Choroid plexus epithelial cell (primary cell): ENCODE data around the gene GTF2F2.

Source experiments
- DNase-seq: peaks from one replicate; pipeline ENCODE4 v3.0.0-alpha.2; 2010; ENCODE audit warnings: low read depth
- H3K4me3 ChIP-seq: 2 replicates; pipeline ENCODE4 v1.5.1; 2011; ENCODE audit warnings: low read depth, mild to moderate bottlenecking, control low read depth, low read length, moderate library complexity
- TF ChIP-seq, protein P1 (sequence below): conservative IDR thresholded peaks from 2 replicates; pipeline ENCODE4 v1.5.1; 2011; ENCODE audit warnings: low read depth, mild to moderate bottlenecking, control low read depth, inconsistent platforms, low read length, moderate library complexity

Gene GTF2F2

DNA sequence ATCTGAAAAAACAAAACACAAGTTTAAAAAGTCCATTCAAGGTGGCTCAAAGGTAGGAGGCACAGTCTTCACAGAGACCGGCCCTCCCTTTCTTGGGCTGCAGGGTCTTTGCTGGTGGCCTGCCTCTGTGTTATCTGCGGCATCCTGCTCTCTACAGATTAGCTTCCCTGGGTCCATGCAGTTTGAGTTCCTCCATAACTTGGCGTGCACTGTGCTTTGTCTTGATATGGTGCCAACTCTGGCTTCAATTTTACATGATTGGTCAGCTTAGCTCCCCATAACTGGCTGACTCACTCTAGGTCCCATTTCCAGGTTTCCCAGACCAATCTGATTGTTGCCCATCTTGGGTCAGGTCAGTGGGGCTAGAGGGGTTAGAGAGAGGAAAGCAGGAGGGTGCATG, 178.9 kb downstream of the GTF2F2 start:
- no peak overlapping the region for H3K4me3 ChIP-seq
- TF ChIP-seq, protein P1, sequence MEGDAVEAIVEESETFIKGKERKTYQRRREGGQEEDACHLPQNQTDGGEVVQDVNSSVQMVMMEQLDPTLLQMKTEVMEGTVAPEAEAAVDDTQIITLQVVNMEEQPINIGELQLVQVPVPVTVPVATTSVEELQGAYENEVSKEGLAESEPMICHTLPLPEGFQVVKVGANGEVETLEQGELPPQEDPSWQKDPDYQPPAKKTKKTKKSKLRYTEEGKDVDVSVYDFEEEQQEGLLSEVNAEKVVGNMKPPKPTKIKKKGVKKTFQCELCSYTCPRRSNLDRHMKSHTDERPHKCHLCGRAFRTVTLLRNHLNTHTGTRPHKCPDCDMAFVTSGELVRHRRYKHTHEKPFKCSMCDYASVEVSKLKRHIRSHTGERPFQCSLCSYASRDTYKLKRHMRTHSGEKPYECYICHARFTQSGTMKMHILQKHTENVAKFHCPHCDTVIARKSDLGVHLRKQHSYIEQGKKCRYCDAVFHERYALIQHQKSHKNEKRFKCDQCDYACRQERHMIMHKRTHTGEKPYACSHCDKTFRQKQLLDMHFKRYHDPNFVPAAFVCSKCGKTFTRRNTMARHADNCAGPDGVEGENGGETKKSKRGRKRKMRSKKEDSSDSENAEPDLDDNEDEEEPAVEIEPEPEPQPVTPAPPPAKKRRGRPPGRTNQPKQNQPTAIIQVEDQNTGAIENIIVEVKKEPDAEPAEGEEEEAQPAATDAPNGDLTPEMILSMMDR, result no peak
- DNase-seq, result peak; percentile 47

DNA sequence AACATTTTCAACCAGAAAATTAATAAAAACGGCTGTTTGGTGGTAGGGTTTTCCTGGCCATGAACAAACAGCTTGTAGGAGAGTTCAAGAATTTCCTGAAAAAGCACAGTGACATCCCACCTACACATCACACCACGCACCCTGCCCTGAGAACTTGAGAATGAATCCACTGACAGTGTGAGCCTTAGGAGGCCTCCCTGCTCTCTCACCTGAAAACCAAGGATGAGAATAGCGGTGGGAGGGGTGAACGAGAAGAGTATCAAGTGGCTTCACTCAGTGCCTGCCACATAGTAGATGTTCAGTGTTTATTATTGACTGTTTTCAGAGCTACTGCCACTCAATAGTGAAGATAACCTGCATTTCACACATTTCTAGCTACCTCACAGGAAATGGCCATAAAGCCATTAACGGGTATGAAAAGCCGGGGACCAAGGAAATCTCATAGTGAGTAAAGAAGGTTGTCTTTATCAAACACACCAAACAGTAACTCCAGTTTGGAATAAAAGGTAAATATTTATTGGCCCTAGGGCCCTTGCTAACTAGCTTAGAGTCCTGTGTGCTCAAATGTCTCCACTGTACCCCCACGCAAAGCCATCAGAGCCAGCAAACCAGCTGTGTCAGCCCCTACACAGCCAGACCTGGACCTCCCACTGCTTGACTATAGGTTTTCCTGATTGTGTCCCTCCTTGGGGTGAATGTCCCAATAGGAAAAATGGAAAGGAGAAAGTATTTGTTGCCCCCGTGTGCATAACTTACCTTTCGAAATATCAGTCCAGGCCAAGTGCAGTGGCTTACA, 180.1 kb downstream of the GTF2F2 start:
- no peak for DNase-seq
- H3K4me3 ChIP-seq, result no peak overlapping the region
- TF ChIP-seq, protein P1, result no peak

DNA sequence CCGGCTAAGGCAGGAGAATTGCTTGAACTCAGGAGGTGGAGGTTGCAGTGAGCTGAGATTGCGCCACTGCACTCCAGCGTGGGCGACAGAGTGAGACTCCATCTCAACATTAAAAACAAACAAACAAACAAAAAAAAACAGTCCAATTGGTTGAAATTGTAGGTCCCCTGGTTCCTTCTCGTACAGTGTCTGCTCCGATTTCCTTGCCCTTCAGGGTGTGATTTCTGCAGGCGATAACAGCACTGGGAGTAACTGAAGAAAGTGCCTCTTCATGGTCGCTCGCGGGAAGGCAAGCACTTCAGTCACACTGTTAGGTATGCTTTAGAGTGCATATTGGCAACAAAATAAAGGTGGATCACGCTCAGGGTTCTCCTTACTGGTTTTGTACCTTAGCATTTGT, 181.0 kb downstream of the GTF2F2 start:
- TF ChIP-seq, protein P1, result no peak
- DNase-seq, result no peak
- H3K4me3 ChIP-seq, result no peak overlapping the region

DNA sequence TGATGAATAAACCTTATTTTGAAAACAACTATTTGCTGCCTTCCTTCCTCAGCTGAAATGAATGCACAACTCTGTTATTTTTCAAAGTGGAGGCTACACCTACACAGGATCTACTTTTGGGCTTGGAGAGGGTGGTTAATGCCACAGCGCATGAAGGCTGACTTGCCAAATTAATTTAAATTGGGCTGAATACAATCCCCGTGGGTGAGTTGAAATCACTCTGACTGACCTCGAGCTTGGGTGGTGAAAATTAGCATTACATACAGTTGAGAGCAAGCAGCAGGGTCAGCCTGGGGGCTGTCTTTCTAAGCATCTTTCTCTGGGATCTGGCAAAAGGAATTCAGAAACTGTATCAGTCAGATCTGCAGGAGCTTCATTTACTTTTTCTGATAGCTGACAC, 182.2 kb downstream of the GTF2F2 start:
- no peak overlapping the region for H3K4me3 ChIP-seq
- DNase-seq, result no peak
- TF ChIP-seq, protein P1, result no peak

DNA sequence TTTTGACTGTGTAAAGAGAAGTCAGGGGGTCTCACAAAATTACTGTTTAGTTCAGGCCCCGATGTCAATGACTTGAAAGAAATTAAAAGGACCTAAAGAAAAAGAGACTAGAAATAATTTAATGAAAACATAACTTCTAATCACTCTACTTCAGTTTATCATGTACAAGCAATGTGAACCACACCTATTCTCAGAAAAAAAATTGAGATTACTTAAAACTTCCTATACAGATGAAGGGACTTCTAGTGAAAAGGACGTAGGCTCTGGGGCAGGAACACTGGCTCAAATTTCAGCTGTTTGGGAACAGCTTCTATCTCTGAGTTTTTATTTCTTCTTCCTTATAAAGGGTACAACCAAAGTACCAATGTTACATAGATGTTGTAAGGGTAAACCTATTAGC, 182.7 kb downstream of the GTF2F2 start:
- no peak overlapping the region for H3K4me3 ChIP-seq
- DNase-seq, result no peak
- TF ChIP-seq, protein P1, result no peak

DNA sequence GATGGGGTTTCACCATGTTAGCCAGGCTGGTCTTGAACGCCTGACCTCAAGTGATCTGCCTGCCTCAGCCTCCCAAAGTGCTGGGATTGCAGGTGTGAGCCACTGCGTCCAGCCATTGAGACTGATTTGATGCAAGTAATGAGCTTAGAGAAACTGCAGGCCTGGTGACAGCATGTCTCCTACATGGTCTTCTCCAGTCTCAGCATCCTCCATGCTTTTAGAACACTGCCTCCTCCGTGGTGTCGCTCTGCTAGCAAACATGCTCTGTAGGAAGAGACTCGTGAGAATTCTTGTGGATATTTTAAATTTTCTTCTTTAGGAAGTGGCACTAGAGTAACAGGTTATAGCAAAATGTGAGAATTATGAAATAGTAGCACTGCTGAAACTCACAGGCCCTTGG, 183.6 kb downstream of the GTF2F2 start:
- no peak overlapping the region for H3K4me3 ChIP-seq
- TF ChIP-seq, protein P1, result no peak
- DNase-seq, result no peak

DNA sequence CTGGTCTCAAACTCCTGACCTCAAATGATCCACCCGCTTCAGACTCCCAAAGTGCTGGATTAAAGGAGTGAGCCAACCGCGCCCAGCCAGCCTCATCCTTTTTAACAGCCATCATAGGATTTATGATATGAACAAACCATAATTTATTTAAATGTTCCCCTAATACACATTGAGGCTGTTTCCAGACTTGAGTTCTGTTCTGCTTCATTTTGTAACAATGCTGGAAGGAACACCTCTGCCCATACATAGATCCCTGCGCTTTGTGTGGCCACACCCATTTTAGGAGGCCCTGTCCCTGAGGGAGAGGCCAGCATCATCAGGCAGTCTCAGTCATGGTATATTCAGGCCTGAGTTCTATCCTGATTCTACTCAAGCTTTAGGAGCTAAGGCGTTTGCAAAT, 184.8 kb downstream of the GTF2F2 start:
- H3K4me3 ChIP-seq, result no peak overlapping the region
- TF ChIP-seq, protein P1, result no peak
- no peak for DNase-seq
